Activated CD4-positive, alpha-beta T cell treated with anti-CD3 and anti-CD28 coated beads for 1 hour (primary cell): Measurements from ENCODE around the gene SMPD4.
"Not testable (repeated sequence)": the region's sequence is repeated elsewhere in the genome, so short reads cannot be mapped to it uniquely, and the experiment has no call there.

Experiments used
- DNase-seq: peaks from one replicate; pipeline ENCODE4 v3.0.0-alpha.2; 2020

The SMPD4 gene

GRCh38 chr2:130138326-130138725 lies 43.1 kb downstream of the SMPD4 start:
- DNase-seq, result not testable (repeated sequence)

- not testable (repeated sequence) for DNase-seq
These were observed 44.3 kb downstream of the SMPD4 start for GRCh38 chr2:130137118-130137517.

- DNase-seq, result not testable (repeated sequence)
These were observed 44.9 kb downstream of the SMPD4 start for GRCh38 chr2:130136546-130136945.

GRCh38 chr2:130135692-130136541 lies 45.5 kb downstream of the SMPD4 start:
- DNase-seq, result no peak

- not testable (repeated sequence) for DNase-seq
These were observed 52.1 kb downstream of the SMPD4 start, which contains the start of gene POTEF for GRCh38 chr2:130129120-130129829. POTEF (minus strand) TSS chr2:130129222; CDS start chr2:130120515, 8,707 bp downstream.

- not testable (repeated sequence) for DNase-seq
These were observed 52.9 kb downstream of the SMPD4 start for GRCh38 chr2:130128464-130128863.

GRCh38 chr2:130127726-130128125 lies 53.7 kb downstream of the SMPD4 start:
- not testable (repeated sequence) for DNase-seq

- not testable (repeated sequence) for DNase-seq
These were observed 60.5 kb downstream of the SMPD4 start for GRCh38 chr2:130120924-130121323.

- not testable (repeated sequence) for DNase-seq
These were observed 78.6 kb downstream of the SMPD4 start for GRCh38 chr2:130102597-130103363.
